ENCODE data around the gene FAM131C.
A peak's percentile ranks its signal among the peaks of the same experiment; 100 is the strongest.
"Not testable (repeated sequence)": the region's sequence is repeated elsewhere in the genome, so short reads cannot be mapped to it uniquely, and the experiment has no call there.

The FAM131C gene

DNA sequence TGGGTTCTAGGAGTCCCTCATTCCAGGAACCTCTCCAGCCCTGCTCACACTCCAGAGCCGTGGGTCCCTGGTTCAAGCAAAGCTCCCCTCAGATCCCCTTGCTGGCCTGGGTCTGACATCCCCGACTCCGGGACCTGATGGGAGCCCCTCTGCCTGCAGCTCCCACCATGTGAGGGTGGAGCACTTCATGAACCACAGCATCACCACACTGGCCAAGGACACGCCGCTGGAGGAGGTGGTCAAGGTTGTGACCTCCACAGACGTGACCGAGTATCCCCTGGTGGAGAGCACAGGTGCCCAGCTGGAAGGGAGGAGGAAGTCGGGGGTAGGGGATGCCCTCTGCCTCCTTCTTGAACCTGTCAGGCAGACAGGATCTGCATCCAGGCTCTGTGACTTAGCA lies 41.9 kb downstream of the FAM131C start:
- DNase-seq (ENCODE audit: low read depth, low spot score), result no peak
- TF ChIP-seq, protein P1, sequence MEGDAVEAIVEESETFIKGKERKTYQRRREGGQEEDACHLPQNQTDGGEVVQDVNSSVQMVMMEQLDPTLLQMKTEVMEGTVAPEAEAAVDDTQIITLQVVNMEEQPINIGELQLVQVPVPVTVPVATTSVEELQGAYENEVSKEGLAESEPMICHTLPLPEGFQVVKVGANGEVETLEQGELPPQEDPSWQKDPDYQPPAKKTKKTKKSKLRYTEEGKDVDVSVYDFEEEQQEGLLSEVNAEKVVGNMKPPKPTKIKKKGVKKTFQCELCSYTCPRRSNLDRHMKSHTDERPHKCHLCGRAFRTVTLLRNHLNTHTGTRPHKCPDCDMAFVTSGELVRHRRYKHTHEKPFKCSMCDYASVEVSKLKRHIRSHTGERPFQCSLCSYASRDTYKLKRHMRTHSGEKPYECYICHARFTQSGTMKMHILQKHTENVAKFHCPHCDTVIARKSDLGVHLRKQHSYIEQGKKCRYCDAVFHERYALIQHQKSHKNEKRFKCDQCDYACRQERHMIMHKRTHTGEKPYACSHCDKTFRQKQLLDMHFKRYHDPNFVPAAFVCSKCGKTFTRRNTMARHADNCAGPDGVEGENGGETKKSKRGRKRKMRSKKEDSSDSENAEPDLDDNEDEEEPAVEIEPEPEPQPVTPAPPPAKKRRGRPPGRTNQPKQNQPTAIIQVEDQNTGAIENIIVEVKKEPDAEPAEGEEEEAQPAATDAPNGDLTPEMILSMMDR (IDR thresholded peaks at IDR 0.05; ENCODE audit: low read depth, low read length), result no peak
- in situ Hi-C loops (cut with HindIII; ENCODE audit: low sequenced_read_pairs), result no loop called here
- H3K4me3 ChIP-seq (ENCODE audit: low read depth, low read length), result no peak overlapping the region

DNA sequence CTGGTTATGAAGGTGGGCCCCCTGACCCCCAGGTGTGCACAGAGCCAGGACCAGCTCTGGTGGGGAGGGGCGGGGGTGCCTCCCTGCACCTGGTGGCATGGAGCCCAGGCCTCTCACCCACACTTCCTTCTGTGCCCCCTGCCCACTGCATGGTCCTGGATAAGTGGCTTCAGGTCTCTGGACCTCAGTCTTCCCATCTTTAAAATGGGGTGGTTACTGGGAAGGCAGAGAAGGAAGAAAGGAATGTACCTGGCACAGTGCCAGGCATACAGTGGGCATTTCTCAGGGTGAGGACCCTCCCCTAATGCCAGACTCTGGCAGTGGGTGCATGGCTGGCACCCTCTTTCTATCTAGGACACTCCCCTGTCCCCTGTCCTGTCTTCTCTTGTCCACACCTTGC lies 44.2 kb downstream of the FAM131C start:
- TF ChIP-seq, protein P1 (IDR thresholded peaks at IDR 0.05; ENCODE audit: low read depth, low read length), result no peak
- in situ Hi-C loops (cut with HindIII; ENCODE audit: low sequenced_read_pairs), result no loop called here

DNA sequence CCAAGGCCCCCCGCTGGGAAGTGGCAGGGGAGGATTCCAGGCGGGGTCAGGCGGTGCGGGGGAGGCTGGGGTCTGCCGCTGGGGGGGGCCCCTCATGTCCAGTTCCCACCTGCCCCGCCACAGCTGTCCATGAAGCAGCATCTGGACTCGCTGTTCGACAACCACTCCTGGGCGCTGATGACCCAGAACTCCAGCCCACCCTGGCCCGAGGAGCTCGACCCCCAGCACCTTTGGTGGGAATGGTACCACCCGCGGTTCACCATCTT lies 44.5 kb downstream of the FAM131C start:
- H3K4me3 ChIP-seq (ENCODE audit: low read depth, low read length); DNase-seq (ENCODE audit: low read depth, low spot score); in situ Hi-C loops (cut with HindIII; ENCODE audit: low sequenced_read_pairs): not testable (repeated sequence)

More for the DNA sequence above, 44.2 kb downstream of the FAM131C start:
- no peak overlapping the region for H3K4me3 ChIP-seq (ENCODE audit: low read depth, low read length)
- no peak for DNase-seq (ENCODE audit: low read depth, low spot score)

DNA sequence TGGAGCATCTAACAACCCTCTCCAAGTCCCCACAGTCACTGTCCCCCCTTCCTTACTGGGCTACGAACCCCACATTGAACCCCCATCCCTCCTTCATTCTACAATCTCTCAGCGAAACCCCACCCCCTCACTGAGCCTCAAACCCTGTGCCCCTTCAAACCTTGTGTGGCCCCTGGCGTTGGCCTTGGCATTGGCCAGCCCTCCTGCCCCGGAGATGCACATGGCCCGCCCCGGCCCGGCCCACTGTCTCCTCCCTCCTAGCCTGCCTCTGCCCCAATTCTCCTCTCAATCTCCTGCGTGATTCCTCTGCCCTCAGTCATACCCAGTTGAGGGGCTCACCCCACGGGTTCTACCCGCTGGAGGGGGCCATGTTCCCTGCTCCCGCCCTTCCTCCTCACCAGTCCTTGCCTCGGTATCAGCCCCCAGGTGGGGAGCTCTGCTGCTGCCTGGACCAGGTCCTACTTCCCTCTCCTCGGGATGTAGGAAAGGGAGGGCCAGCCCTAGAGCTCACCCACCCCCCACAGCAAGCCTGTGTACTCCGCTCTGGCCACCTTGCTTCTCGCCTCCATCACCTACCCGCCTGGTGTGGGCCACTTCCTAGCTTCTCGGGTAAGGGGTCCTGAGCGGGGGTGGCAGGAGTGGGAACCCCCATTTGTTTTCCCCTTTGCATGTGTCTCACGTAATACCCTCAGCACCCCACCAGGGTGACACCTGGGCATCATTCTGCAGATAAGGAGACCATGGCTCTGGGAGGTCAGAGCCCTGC lies 45.0 kb downstream of the FAM131C start:
- in situ Hi-C loops (cut with HindIII; ENCODE audit: low sequenced_read_pairs), result no loop called here
- DNase-seq (ENCODE audit: low read depth, low spot score), result no peak
- H3K4me3 ChIP-seq (ENCODE audit: low read depth, low read length), result no peak overlapping the region
- TF ChIP-seq, protein P1 (IDR thresholded peaks at IDR 0.05; ENCODE audit: low read depth, low read length), result no peak

DNA sequence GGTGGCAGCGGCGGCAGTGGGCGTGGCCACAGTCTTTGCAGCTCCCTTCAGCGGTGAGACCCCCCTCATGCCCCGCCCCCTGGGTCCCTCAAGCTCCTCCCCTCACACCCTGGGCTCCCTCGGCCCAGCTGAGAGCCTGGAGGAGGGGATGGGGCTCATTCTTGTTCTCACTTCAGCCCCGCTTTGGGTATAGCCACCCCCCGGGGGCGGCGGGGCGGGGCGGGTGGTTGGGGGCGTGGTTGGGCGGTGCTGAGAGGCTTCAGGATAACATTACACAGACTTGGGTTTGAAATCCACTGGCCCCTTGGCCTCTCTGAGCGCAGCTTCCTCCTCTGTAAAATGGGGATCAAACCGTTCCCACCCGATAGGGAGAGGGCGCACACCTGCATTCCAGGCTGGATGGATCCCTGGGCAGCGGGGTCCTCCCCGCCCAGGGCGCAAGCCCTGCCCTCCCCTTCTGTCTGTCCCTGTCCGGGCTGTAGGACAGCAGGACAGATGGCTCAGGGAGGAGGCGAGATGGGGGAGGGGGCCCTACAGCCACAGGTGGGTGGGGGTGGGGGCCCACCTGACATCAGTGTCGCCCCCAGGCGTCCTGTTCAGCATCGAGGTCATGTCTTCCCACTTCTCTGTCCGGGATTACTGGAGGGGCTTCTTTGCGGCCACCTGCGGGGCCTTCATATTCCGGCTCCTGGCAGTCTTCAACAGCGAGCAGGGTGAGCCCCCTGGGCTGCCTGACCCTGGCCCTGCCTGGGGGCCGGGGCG lies 46.5 kb downstream of the FAM131C start:
- in situ Hi-C loops (cut with HindIII; ENCODE audit: low sequenced_read_pairs), result no loop called here
- peak; percentile 24 for DNase-seq (ENCODE audit: low read depth, low spot score)
- no peak overlapping the region for H3K4me3 ChIP-seq (ENCODE audit: low read depth, low read length)

DNA sequence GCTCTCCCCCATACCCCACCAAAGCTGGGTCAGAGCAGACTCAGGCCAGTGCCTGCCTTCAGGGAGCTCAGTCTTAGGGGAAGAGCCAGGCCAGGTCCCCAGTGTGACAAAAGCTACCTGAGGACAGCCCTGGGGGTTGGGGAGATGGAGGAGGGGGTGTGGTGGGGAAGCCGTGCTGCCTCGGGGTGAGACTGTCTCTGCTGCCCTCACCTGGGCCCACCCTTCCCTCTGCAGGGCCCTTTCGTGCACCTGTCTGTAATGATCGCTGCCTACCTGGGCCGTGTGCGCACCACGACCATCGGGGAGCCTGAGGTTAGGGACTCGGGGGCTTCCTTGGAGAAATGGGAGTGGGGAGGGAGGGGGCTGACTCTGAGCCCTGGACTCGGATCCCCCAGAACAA lies 47.1 kb downstream of the FAM131C start:
- DNase-seq (ENCODE audit: low read depth, low spot score); in situ Hi-C loops (cut with HindIII; ENCODE audit: low sequenced_read_pairs); H3K4me3 ChIP-seq (ENCODE audit: low read depth, low read length): not testable (repeated sequence)

More for the DNA sequence above, 46.5 kb downstream of the FAM131C start:
- TF ChIP-seq, protein P1 (IDR thresholded peaks at IDR 0.05; ENCODE audit: low read depth, low read length), result no peak

DNA sequence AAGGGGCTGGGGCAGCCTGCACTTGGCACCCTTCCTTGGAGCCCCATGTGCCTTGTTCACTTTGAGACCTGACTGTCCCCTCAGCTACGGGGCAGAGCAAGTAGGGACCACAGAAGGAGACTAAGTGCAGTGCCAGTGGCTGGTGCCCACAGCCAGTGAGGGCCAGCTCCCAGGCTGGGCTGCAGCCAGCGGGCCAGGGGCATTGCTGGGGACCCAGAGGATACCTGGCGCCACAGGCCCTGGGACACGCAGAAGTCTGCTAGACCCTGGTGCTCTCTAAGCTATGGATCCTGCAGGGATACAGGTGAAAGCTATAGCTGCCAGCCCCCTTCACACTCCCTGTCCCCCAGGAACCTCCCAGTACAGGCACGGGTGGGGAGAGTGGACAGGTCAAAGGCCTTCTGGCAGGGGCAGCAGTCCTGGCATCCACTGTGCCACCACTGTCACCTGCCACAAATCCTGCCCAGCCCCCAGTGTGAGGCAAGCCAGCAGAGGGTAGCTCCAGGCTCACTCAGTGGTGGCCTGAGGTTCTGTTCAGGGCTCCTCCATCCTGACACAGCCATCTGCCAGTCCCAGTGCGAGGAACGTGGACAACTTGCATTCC lies 50.3 kb downstream of the FAM131C start:
- TF ChIP-seq, protein P1 (IDR thresholded peaks at IDR 0.05; ENCODE audit: low read depth, low read length), result no peak
- in situ Hi-C loops (cut with HindIII; ENCODE audit: low sequenced_read_pairs), result no loop called here
- H3K4me3 ChIP-seq (ENCODE audit: low read depth, low read length), result no peak overlapping the region
- DNase-seq (ENCODE audit: low read depth, low spot score), result no peak

All from astrocyte of the spinal cord (primary cell).